ENCODE data around the gene GAL3ST2.
A peak's percentile ranks its signal among the peaks of the same experiment; 100 is the strongest.
"Not testable (repeated sequence)": the region's sequence is repeated elsewhere in the genome, so short reads cannot be mapped to it uniquely, and the experiment has no call there.

The GAL3ST2 gene

GRCh38 chr2:241748468-241749256 lies 28.0 kb upstream of the GAL3ST2 start:
- DNase-seq (ENCODE audit: low read depth), result no peak

DNA sequence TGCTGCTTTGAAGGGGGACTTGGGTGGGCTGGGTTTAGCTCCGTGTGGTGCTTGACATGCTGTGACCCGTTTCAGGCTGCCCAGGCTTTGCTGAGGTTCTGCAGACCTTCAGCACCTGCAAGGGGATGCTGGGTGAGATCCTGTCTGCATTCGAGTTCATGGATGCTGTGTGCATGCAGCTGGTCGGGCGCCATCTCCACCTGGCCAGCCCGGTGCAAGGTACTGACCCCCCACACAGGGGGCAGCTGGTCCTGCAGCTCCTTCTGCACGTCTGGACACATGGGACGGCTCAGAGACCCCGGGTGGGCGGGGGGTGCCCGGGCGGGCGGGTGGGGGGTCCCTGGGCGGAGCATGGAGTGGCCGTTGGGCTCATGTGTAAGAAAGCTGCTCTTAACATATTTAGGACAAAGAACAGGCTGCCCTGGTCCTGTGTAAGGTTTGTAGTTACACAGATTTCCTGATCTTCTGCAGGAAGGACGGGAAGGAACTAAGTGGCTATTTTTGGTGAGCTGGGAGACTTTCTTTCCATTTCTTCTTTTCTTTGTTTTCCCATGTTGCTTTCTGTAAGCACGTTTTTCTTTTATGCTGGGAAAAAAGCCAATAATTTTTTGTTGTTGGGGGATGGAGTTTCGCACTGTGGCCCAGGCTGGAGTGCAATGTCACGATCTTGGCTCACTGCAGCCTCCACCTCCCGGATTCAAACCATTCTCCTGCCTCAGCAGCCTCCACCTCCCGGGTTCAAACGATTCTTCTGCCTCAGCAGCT lies 26.4 kb upstream of the GAL3ST2 start:
- no peak for DNase-seq (ENCODE audit: low read depth)

DNA sequence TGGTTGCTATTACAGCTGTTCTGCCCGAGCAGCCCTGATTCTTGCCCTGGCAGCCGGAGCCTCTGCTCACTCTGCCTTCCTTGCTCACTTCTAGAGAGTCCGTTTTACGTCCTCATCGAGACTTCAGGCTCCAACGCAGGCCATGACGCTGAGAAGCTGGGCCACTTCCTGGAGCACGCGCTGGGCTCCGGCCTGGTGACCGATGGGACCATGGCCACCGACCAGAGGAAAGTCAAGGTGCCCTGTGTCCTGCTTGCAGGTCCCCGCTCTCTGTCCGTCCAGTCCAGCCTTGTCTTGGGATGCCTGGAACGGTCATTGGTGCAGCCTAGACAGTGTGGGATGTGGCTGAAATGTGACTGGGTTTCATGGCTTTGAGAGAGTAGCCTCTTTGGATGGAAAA lies 25.5 kb upstream of the GAL3ST2 start:
- DNase-seq (ENCODE audit: low read depth), result no peak

- no peak for DNase-seq (ENCODE audit: low read depth)
These were observed 24.8 kb upstream of the GAL3ST2 start for GRCh38 chr2:241751776-241752175.

- DNase-seq (ENCODE audit: low read depth), result no peak
These were observed 24.4 kb upstream of the GAL3ST2 start for GRCh38 chr2:241752253-241752652.

DNA sequence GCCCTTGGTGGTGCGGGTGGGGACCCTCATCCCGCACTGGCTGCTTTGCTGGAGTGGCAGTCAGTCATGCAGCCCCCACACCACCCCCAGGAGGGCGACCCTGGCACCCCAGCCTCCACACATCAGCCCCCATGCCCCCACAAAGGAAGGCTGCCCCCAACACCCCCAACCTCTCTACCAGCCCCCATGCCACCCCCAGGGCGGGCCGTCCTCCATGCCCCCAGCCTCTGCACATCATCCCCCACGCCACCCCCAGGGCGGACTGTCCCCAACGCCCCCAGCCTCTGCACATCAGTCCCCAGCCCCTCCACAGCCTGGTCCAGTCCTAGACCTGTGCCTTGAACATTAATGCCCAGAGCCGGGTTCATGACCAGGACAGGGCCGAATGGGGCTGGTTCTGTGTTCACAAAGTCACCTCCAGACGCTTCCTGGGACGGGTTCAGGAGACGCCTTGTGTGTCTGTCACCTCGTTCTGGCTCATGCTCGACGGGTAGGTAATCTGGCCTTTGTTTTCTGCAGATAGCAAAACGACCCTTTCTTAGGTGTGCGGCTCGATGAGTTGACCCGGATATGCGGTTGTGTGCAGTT lies 23.8 kb upstream of the GAL3ST2 start:
- no peak for DNase-seq (ENCODE audit: low read depth)

- no peak for DNase-seq (ENCODE audit: low read depth)
These were observed 23.1 kb upstream of the GAL3ST2 start for GRCh38 chr2:241753493-241753892.

GRCh38 chr2:241754042-241754441 lies 22.6 kb upstream of the GAL3ST2 start:
- no peak for DNase-seq (ENCODE audit: low read depth)

GRCh38 chr2:241755166-241755565 lies 21.5 kb upstream of the GAL3ST2 start:
- no peak for DNase-seq (ENCODE audit: low read depth)

DNA sequence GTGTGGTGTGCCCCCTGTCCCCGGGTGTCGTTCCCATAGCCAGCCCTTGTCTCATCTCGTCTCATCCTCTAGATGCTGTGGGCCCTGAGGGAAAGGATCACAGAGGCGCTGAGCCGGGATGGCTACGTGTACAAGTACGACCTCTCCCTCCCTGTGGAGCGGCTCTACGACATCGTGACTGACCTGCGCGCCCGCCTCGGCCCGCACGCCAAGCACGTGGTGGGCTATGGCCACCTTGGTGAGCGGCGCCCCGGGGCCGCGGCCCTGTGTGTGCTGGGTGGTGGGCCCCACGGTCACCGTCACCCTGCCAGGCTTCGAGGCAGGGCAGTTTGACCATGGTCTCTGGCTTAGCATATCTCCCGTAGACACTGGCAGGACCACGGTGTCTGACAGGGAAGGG lies 20.8 kb upstream of the GAL3ST2 start:
- no peak for DNase-seq (ENCODE audit: low read depth)

DNA sequence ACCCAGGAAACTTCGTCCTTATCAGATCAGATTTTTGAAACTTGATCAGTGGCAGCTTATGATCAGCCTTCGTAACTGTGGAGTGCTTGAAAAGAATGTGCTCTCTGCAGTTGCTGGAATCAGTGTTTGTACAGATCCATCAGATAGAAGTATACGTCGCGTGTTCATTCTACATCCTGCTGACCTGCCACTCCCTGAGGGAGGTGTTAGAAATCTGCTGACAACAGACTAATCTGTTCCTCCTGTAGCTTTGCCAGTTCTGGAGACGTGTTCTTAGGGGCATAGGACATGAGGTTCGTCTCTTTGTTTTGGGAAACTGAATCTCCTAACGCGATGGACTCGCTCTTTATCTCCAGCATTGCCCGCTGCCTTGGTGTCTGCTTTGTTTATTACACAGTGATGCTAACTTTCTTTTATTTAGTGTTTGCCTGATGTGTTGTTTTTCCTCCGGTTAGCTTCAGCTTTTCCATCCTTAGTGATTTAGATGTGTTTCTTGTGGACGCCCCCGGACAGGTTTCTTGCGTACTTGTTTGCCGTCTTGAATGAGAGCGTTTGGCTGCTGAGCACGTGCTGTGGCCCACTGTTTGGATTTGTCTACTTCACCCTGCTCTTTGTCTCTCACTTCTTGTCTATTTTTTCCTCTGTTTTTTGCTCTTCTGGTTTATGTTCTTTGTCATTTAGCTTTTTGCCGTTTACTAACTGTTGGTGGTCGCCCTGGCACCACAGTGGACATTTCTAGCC lies 17.4 kb upstream of the GAL3ST2 start:
- no peak for DNase-seq (ENCODE audit: low read depth)

- DNase-seq (ENCODE audit: low read depth), result not testable (repeated sequence)
These were observed 16.7 kb upstream of the GAL3ST2 start for GRCh38 chr2:241759893-241760292.

DNA sequence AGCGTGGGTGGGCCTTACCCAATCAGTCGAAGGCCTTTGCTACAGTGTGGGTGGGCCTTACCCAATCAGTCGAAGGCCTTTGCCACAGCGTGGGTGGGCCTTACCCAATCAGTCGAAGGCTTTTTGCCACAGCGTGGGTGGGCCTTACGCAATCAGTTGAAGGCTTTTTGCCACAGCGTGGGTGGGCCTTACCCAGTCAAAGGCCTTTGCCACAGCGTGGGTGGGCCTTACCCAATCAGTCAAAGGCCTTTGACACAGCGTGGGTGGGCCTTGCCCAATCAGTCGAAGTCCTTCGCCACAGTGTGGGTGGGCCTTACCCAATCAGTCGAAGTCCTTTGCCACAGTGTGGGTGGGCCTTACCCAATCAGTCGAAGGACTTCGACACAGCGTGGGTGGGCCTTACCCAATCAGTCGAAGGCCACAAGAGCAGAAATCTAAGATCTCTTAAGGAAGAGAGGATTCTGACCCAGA lies 16.3 kb upstream of the GAL3ST2 start:
- no peak for DNase-seq (ENCODE audit: low read depth)

DNA sequence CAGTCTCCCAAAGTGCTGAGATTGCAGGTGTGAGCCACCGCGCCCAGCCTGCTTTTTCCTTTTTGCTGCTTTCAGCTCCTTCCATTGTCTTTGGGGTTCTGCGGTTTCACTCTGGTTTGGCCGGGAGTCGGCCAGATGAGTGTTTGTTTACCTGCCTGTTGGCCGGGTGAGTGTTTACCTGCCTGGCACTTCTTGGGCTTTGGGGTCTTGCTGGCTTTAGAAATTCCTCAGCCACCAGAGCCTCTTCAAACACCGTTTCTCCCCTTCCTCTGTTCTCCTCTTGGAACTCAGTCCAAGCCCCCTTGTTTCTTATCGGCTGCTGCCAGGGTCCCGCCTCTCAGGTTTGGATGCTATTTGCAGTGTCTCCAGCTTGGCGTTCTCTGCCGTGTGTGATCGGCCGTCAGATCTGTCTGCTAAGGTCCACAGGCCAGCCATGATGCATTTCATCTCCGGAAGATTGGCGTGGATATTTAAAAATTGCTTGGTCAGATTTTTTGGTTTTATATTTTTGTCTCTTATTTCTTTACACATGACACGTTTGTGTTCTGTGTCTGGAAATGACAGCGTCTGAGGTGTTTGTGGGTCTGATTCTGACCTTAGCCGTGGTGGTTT lies 14.2 kb upstream of the GAL3ST2 start:
- no peak for DNase-seq (ENCODE audit: low read depth)

DNA sequence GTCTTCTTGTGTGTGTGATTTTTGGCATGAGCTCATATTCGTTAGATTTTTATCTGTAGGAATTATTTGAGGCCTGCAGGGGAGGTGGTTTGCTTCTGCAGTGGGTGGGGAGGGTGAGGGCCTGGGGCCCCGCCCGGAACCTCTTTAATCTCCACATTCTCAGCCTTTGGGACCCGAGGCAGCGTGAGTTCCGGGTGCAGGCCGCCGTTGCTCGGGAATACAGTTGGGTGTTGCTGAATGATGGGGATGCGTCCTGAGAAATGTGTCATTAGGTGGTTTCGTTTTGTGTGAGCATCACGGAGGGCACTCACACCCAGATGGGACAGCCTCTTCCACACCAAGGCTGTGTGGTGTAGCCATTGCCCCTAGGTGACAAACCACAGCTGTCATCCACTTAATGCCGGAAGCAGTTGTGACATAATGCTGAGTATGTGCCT lies 13.7 kb upstream of the GAL3ST2 start:
- peak; percentile 50 for DNase-seq (ENCODE audit: low read depth)

DNA sequence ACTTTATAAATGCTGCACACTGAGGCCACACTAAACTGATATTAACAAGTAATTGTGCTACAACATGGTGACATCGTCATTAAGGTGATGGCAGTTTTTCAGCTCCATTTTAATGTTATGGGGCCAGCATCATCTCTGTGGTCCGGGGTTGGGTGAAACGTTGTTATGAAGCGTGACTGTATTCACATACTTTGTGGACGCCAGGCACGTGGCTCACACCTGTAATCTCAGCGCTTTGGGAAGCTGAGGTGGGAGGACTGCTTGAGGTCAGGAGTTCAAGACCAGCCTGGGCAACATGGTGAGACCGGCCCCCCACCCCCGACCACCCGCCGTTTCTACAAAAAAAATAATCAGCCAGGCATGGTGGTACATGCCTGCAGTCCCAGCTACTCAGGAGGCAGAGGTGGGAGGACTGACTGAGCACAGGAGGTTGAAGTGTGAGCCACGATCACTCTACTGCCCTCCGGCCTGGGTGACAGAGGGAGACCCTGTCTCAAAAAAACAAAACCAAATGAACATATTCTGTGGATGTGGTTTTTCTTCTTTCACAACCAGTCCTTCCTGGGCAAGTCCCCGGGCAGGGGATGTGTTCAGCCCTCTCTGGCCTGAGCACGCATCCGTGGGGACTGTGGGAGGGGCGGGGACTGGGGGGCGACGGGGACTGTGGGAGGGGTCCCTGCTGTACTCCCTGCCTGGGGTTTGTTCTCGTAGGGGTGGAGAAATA lies 12.9 kb upstream of the GAL3ST2 start:
- no peak for DNase-seq (ENCODE audit: low read depth)

GRCh38 chr2:241764275-241765241 lies 12.1 kb upstream of the GAL3ST2 start:
- no peak for DNase-seq (ENCODE audit: low read depth)

DNA sequence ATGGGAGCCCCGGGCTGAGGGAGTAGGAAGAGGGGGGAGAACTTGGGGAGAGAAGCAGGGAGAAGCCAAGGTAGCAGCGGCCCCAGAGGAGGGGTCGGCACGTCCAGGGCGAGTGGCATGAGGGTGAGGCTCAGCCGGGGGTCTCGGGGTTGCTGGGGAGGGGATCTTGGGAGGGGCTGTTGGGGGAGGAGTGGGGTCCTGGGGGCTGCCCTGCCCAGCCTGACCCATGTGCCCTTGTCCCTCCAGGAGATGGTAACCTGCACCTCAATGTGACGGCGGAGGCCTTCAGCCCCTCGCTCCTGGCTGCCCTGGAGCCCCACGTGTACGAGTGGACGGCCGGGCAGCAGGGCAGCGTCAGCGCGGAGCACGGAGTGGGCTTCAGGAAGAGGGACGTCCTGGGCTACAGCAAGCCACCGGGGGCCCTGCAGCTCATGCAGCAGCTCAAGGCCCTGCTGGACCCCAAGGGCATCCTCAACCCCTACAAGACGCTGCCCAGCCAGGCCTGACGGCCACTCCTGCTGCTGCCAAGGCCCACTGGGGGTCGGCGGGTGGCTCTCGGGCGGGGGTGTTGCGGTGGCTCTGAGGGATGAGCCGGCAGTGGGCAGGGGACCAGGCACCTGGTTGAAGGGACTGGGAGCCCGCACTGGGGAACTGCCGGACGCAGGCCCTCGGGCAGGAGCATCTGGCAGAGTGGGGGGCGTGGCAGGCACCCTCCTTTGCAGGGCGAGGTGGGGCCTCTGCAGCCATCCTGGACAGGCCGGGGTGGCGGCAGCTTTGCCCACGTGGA lies 9.0 kb upstream of the GAL3ST2 start:
- no peak for DNase-seq (ENCODE audit: low read depth)

DNA sequence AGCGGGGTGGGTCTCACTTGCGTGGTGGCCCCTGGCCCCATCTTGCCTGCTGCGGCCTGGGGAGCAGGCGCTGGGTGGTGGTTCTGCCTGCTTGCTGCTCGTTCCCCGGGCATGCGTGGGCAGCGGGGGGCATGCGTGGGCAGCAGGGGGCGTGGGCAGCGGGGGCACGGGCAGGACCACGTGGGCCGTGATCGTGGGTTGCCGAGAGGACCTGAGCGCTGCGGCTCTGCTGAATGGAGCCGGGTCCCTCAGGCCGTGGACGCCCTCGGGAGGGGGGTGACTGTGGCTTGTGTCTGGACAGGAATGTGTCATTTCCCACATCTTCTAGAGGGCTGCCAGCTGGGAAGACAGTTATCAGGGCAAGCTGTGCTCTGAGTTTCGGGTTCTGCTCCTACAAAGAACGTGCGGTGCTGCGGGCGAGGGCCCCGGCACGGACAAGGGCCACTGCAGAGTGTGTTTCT lies 8.3 kb upstream of the GAL3ST2 start:
- DNase-seq (ENCODE audit: low read depth), result no peak

Data from activated T-cell treated with anti-CD3 and anti-CD28 coated beads for 24 hours (primary cell).